ENCODE data around the gene BNC2.

GRCh38 chr9:16763946-16764345 is 106.5 kb downstream of the BNC2 start:
- TF ChIP-seq POLR2A (IDR thresholded peaks at IDR 0.05): no peak
- TF ChIP-seq, protein P1, sequence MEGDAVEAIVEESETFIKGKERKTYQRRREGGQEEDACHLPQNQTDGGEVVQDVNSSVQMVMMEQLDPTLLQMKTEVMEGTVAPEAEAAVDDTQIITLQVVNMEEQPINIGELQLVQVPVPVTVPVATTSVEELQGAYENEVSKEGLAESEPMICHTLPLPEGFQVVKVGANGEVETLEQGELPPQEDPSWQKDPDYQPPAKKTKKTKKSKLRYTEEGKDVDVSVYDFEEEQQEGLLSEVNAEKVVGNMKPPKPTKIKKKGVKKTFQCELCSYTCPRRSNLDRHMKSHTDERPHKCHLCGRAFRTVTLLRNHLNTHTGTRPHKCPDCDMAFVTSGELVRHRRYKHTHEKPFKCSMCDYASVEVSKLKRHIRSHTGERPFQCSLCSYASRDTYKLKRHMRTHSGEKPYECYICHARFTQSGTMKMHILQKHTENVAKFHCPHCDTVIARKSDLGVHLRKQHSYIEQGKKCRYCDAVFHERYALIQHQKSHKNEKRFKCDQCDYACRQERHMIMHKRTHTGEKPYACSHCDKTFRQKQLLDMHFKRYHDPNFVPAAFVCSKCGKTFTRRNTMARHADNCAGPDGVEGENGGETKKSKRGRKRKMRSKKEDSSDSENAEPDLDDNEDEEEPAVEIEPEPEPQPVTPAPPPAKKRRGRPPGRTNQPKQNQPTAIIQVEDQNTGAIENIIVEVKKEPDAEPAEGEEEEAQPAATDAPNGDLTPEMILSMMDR (IDR thresholded peaks at IDR 0.05): no peak
- no peak for TF ChIP-seq EP300 (IDR thresholded peaks at IDR 0.05)
- TF ChIP-seq POLR2AphosphoS5 (IDR thresholded peaks at IDR 0.05): no peak
